Kidney (tissue), 14 donors: ENCODE results near the gene ZNF276. TPM values are rescaled to one million over a fixed set of nuclear protein-coding genes. Genes with fewer than 3 reads are reported as not detected.
A peak's percentile ranks its signal among the peaks of the same experiment; 100 is the strongest.

Experiments used
- DNase-seq, 5 donors: peaks; one replicate each; pipeline ENCODE4 v3.0.0-alpha.2; 2013 to 2020
- FAIRE-seq: peaks from 2 replicates; lab custom pipeline; 2012; peaks lifted over from hg19 to GRCh38; lab: Jason Lieb, UNC
- H3K27ac ChIP-seq, 2 donors: one replicate each; pipeline ENCODE4 v1.7.0; 2013; ENCODE audit warnings: low read depth in 2 of 2, low read length in 2 of 2, inconsistent platforms in 1 of 2
- H3K27me3 ChIP-seq: one replicate; pipeline ENCODE4 v1.7.1; 2013; ENCODE audit warnings: low read length, inconsistent platforms; ENCODE audit not compliant: control insufficient read depth, insufficient read depth
- H3K36me3 ChIP-seq, 3 donors: one replicate each; pipeline versions ENCODE4 v1.7.0 to v1.7.1; 2013; ENCODE audit warnings: low read length in 3 of 3, control low read depth in 1 of 3, inconsistent platforms in 1 of 3; ENCODE audit not compliant: insufficient read depth in 3 of 3, control insufficient read depth in 2 of 3
- H3K4me1 ChIP-seq, 3 donors: one replicate each; pipeline versions ENCODE4 v1.7.0 to v1.7.1; 2013; ENCODE audit warnings: low read length in 3 of 3, inconsistent platforms in 1 of 3, low read depth in 1 of 3; ENCODE audit not compliant: control insufficient read depth in 2 of 3, insufficient read depth in 2 of 3
- H3K4me3 ChIP-seq, 3 donors: one replicate each; pipeline versions ENCODE4 v1.7.0 to v1.8.1; 2013; ENCODE audit warnings: low read length in 3 of 3, control low read depth in 1 of 3, inconsistent platforms in 1 of 3
- H3K9ac ChIP-seq, 3 donors: one replicate each; pipeline versions ENCODE4 v1.7.0 to v1.7.1; 2013; ENCODE audit warnings: low read length in 3 of 3, control low read depth in 1 of 3, inconsistent platforms in 1 of 3
- H3K9me3 ChIP-seq, 3 donors: one replicate each; pipeline versions ENCODE4 v1.7.0 to v1.7.1; 2013; ENCODE audit warnings: low read length in 3 of 3, control low read depth in 1 of 3, inconsistent platforms in 1 of 3; ENCODE audit not compliant: control insufficient read depth in 2 of 3, insufficient read depth in 1 of 3
- CTCF ChIP-seq: IDR thresholded peaks from 3 replicates; pipeline ENCODE4 v1.5.1; 2012; ENCODE audit warnings: mild to moderate bottlenecking, moderate library complexity, borderline replicate concordance; ENCODE audit not compliant: insufficient read depth; ENCODE audit errors: extremely low read depth
- intact Hi-C: fragments of 100-400 bp; cut with DNase I; formaldehyde crosslinking; loops from one replicate; pipeline ENCODE4 v1.11.1; 2022
- polyA plus RNA-seq: library from polyadenylated mRNA; stranded (reverse); fragments of 350-450 nt; fragmentation: Illumina TruSeq; extraction: RNeasy Lipid Tissue Mini Kit (QIAGEN cat#74804); gene quantifications from one replicate; pipeline ENCODE4 v1.2.3, GENCODE V29; 2014; ENCODE audit warnings: low read depth, low replicate concordance; ENCODE audit not compliant: insufficient read depth
- total RNA-seq: library from RNA; stranded (reverse); fragmentation: NEBNext Ultra II Directional; extraction: Animal tissue kit (Norgen Biotek cat#: 25700); gene quantifications from one replicate; pipeline ENCODE4 v1.2.1, GENCODE V29; 2021
- donor health status: control.
- donor health status: control.
- donor health status: control.
- donor health status: control.
- donor health status: control.
- donor health status: DM: yes; HTN: yes; CAD: no.
- donor health status: Normal renal cell carcinoma (clear cell type).

The ZNF276 gene
- total and polyA plus RNA-seq, 2 donors from 2014 or later = 16.4 to 35.4 TPM

GRCh38 chr16:89720551-89720812 lies 855 bp upstream of the ZNF276 start:
- TF ChIP-seq CTCF = no peak
- peaks cover 0 to 24% (median 8%) of the 10 kb centered on the region in 3 donors for H3K4me1 ChIP-seq
- intact Hi-C loops = no loop called here
- no peaks in the 10 kb centered on the region for H3K9me3 ChIP-seq
- FAIRE-seq (no peak), DNase-seq (peak in 4 of 5 donors; percentile 59 to 86 (median 78))
- H3K4me3 ChIP-seq = peak overlapping the region; percentile 64 to 82 (median 78)
- peak overlapping the region in 2 of 3 donors; percentile 21 to 55 for H3K9ac ChIP-seq
- peak overlapping the region; percentile 94 to 95 for H3K27ac ChIP-seq
- H3K36me3 ChIP-seq = peaks cover 0 to 14% (median 3%) of the 10 kb centered on the region in 3 donors
- no peaks in the 10 kb centered on the region for H3K27me3 ChIP-seq

DNA sequence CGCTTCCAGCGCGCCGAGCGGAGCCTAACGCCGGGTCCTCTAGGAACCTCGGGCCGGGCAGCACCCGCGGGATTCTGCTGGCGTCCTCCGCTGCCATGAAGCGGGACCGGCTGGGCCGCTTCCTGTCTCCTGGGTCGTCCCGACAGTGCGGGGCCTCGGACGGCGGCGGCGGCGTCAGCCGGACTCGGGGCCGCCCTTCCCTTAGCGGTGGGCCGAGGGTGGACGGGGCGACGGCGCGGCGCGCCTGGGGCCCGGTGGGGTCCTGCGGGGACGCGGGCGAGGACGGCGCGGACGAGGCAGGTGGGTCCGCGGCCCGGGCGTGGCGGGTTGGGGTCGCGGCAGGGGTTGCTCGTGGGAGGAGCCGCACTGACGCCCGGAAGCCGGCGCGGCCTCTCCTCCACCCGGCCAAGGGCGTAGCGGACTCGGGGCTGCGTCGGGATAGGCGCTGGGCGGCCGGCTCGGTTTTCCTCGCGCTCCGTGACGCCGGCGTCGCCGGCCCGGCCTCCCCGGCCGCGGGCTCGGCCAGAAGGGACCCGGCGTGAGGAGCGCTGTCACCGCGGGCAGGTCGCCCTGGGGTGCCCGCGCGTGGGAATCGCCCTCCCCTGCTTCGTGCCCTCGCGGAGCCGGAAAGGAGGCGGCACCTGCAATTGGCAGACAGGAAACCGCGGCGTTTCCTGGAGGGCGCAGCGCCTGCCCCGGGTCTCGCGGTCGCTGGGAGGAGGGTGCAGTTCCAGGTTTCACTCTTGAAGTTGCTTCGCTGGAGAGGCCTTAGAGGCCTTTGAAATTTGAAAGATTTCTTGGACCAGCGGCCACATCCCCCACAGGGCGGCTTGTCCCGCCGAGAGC lies 432 bp downstream of the ZNF276 start:
- no peaks in the 10 kb centered on the region for H3K27me3 ChIP-seq
- peak overlapping the region; percentile 30 to 78 (median 55) for H3K4me3 ChIP-seq
- TF ChIP-seq CTCF = no peak
- no peak for FAIRE-seq
- H3K27ac ChIP-seq = peak overlapping the region; percentile 94 to 95
- H3K9me3 ChIP-seq = no peaks in the 10 kb centered on the region
- intact Hi-C loops = no loop called here
- peak in 4 of 5 donors; percentile 39 to 90 (median 47) for DNase-seq
- H3K9ac ChIP-seq = peak overlapping the region in 2 of 3 donors; percentile 48 to 58
- H3K36me3 ChIP-seq = peaks cover 0 to 14% (median 3%) of the 10 kb centered on the region in 3 donors
- peaks cover 0 to 24% (median 8%) of the 10 kb centered on the region in 3 donors for H3K4me1 ChIP-seq

DNA sequence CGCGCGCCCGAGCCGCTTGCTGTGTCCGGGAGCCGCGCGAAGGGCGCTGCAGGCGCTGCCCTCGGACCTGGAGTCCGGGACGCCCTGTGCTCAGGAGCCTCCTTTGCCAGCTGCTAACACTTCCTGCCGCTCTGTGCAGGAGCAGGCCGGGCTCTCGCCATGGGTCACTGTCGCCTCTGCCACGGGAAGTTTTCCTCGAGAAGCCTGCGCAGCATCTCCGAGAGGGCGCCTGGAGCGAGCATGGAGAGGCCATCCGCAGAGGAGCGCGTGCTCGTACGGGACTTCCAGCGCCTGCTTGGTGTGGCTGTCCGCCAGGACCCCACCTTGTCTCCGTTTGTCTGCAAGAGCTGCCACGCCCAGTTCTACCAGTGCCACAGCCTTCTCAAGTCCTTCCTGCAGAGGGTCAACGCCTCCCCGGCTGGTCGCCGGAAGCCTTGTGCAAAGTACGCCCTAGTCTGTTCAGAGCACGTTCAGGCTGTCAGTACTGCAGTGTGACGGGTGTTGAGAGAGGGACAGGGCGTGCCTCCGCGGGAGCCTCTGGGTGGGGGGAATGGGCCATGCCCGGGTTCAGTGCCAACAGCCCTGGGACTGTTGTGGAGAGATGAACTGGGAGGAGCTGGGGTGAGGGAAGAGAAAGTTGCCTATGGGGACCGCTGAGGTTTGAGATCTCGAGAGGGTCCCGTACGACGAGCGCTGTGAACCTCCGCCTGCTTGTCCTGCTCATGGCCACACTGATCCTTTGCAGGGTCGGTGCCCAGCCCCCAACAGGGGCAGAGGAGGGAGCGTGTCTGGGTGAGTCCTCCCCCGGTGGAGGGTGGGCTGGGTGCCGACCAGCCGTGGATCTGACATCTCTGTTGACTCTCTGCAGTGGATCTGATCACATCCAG lies 1.3 kb downstream of the ZNF276 start:
- H3K4me1 ChIP-seq = peaks cover 0 to 24% (median 8%) of the 10 kb centered on the region in 3 donors
- peak overlapping the region; percentile 94 to 95 for H3K27ac ChIP-seq
- H3K4me3 ChIP-seq = peak overlapping the region; percentile 30 to 78 (median 55)
- peak overlapping the region in 2 of 3 donors; percentile 4 to 58 for H3K9ac ChIP-seq
- DNase-seq = peak in 3 of 5 donors; percentile 22 to 95 (median 36)
- no peak for TF ChIP-seq CTCF
- no peaks in the 10 kb centered on the region for H3K27me3 ChIP-seq
- intact Hi-C loops = no loop called here
- H3K36me3 ChIP-seq = peaks cover 0 to 21% (median 9%) of the 10 kb centered on the region in 3 donors
- H3K9me3 ChIP-seq = no peaks in the 10 kb centered on the region
- FAIRE-seq = no peak
